GM18505 (cell line): ENCODE measurements around the gene NTRK3.

Experiments used
- ATAC-seq: cut with Tn5 transposase; IDR thresholded peaks from one replicate; pipeline ENCODE4 v1.9.1; 2021; ENCODE audit not compliant: unreplicated experiment
- POLR2A ChIP-seq: IDR thresholded peaks from 4 replicates; pipeline ENCODE4 v1.6.1; 2011; ENCODE audit warnings: borderline replicate concordance; ENCODE audit not compliant: insufficient read depth, insufficient read length; ENCODE audit errors: extremely low read depth

NTRK3 gene

GRCh38 chr15:88124199-88124598 lies 132.3 kb downstream of the NTRK3 start:
- no peak for ATAC-seq
- no peak for TF ChIP-seq POLR2A

GRCh38 chr15:88121968-88122530 lies 134.5 kb downstream of the NTRK3 start:
- no peak for TF ChIP-seq POLR2A
- no peak for ATAC-seq

DNA sequence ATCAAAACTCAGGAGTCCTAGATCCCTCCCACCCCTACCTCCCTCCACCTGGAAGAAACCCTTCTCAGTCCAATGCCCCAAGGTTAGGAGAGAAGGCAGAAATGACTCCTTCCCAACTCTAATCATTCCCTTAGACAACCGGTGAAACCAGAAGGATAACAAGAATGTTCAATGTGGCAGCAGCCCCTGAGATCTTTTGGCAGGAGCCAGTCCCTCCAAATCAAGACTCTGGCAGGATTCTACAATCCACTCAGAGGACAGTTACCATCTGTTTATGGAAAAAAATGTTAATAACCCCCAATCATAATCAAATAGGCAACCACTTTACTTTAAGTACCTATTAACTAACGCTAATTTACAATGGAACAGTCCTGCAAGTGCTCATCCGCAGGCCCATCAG lies 136.5 kb downstream of the NTRK3 start:
- no peak for ATAC-seq

DNA sequence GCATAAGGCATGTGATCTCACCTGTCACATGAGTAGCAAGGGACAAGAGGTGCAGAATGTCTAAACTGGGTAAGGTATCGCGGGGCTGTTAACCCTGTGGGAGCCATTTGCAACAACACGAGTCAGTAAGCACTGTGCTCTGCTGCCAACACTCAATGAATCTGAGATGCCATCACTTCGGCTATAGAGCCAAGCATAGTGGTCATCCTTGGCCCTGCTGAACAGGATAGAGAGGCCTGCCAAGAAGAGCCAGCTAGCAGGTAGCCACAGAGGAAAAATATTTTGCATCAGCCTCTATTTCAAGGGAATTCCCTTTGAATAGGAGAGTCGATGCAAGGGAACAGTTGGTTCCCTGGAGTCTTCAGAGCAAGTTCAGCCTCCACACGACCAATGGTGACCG lies 137.8 kb downstream of the NTRK3 start:
- ATAC-seq = no peak
- no peak for TF ChIP-seq POLR2A

More for the DNA sequence above, 136.5 kb downstream of the NTRK3 start:
- TF ChIP-seq POLR2A = no peak

GRCh38 chr15:88118035-88118434 lies 138.5 kb downstream of the NTRK3 start:
- ATAC-seq = no peak
- TF ChIP-seq POLR2A = no peak

- no peak for TF ChIP-seq POLR2A
- no peak for ATAC-seq
These were observed 140.9 kb downstream of the NTRK3 start for GRCh38 chr15:88115486-88116152.

- no peak for TF ChIP-seq POLR2A
- ATAC-seq = no peak
These were observed 142.8 kb downstream of the NTRK3 start for GRCh38 chr15:88113613-88114308.

DNA sequence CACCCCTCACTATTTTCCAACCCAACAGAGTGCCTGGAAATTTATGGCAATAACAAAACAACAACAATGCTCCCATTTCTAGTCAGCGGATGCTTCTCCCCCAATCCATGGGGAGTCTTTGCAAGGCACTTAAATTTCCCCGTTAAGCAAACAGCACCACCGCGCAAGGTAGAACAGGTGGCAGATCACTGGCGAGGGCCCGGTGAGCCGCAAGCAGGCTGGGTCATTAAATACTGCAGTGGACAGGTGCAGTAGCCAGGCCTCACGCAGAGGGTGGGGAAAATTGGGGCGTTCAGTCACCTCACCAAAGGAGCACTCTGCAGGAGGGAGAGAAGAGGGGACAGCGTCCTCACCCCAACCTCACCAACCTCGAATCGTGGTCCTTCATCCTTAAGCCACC lies 147.5 kb downstream of the NTRK3 start:
- TF ChIP-seq POLR2A = no peak
- ATAC-seq = no peak

DNA sequence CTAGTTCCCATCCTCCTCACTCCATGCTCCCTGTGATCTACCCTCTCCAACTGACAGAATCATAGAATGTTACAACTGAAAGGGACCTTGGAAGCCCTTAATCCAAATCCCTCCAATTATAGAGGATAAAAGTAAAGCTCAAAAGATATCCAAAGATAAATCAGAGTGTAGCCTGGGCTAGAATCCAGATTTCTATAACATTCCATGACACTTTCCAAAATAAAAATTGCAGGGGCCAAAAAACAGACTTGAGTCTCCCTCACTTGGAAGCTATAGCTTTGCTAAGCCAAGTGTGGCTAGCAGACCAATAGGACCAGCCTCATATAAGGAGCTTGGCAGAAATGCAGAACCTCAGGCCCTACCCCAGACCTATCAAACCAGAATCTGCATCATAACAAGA lies 148.1 kb downstream of the NTRK3 start:
- TF ChIP-seq POLR2A = no peak
- no peak for ATAC-seq

GRCh38 chr15:88106074-88106473 lies 150.5 kb downstream of the NTRK3 start:
- no peak for ATAC-seq

DNA sequence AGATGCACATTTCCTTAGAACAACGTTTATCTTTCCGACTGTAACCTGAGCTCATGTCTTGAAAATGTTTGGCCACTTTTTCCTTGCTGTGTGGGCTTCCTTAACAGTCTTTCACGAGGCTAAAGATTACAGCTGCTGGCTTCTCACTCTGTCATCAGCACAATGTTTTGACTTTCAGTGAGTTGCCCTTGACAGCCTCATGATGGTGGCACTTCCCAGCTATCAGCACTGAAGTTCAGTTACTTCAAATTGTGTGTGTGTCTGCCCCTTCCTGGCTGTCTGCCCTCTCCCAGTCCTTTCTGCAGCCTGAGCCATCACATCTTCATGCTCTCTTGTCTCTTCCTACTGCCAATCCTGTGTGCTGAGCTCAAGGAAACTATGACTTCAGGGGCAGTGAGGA lies 152.2 kb downstream of the NTRK3 start:
- no peak for TF ChIP-seq POLR2A

More at GRCh38 chr15:88106074-88106473, 150.5 kb downstream of the NTRK3 start:
- TF ChIP-seq POLR2A = no peak

DNA sequence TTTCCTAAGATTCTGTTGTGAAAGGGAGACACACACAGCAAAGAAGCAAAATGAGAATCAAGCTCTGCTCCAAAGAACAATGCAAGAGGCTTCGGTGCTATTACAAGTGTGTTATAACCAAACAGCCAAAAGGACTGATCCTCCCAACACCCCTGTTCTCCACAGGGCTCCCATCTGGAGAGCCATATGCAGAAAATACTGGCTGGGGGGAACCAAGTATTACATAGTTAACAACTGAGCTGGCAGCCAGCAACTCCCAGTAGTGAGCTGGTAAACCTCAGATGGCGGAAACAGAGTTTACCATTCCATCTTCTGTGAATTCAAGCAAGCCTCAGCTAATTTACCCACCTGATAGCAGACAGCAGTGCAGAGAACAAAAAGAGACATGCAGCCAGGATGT lies 156.4 kb downstream of the NTRK3 start:
- TF ChIP-seq POLR2A = no peak
- ATAC-seq = no peak

More for the DNA sequence above, 152.2 kb downstream of the NTRK3 start:
- no peak for ATAC-seq

- ATAC-seq = no peak
- no peak for TF ChIP-seq POLR2A
These were observed 158.2 kb downstream of the NTRK3 start for GRCh38 chr15:88098361-88098760.

DNA sequence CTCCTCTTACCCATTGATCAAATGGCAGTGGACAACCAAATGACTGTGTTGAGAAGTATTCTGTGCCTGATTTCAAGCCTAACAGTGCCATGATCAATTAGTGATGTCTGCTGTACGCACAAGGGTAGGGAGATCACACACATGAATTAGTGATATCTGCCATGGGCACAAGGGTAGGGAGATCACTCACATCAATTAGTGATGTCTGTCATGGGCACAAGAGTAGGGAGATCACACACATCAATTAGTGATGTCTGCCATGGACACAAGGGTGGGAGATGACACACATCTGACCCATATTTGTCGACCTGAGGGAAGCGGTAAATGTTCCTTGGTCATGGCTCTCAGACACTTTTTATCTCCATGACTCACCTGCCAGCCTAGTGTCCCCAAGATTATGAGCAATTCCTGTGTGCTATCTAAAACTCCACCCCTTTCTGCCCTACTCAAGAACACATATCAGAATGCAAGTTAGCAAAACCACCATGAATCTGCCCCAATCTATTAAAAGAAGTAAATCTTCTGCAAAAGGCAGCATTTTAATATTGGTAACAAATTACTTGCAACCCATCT lies 165.0 kb downstream of the NTRK3 start:
- no peak for ATAC-seq
- TF ChIP-seq POLR2A = no peak

DNA sequence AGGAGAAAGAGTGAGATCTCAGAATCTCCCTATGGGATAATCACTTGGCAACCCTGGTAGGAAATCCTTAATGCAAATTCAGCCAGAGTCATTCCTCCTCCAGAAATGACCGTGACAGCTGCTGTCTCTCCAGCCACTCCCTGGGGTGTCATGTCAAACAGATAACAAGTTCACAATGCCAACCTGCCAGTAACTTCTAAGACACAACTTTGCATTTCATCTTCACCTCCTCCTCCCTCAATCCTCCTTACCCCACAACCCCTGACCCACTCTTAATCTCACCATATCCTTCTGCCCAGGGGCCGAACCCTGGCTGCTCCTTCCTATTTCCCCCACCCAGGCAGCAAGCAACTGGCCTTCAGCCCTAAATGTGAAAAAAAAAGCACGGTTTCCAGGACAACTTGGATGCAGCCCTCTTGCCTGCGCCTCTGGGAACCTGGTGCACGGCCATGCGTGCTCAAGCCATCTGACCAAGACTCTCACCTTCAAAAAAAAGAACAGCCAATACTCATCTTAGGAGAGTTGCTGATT lies 166.0 kb downstream of the NTRK3 start:
- no peak for ATAC-seq
- TF ChIP-seq POLR2A = no peak
